H1 (cell line): ENCODE results near the gene SPINK5. TPM values are rescaled to one million over a fixed set of nuclear protein-coding genes. Genes with fewer than 3 reads are reported as not detected.

Experiments
- CTCF ChIA-PET: fragments of 300-600 bp; sonication (Branson Sonifier 250); formaldehyde crosslinking; loops from one replicate; lab custom pipeline; 2021; ENCODE audit not compliant: partially characterized antibody; lab: Charles Lee
- POLR2A ChIA-PET: fragments of 300-600 bp; sonication (Branson Sonifier 250); formaldehyde crosslinking; loops from one replicate; lab custom pipeline; 2021; ENCODE audit warnings: inconsistent platforms; ENCODE audit not compliant: partially characterized antibody; lab: Charles Lee
- DNase-seq, 2 experiments: peaks; one replicate each; pipeline versions ENCODE4 v3.0.0 to v3.0.0-alpha.2; 2010 to 2022; ENCODE audit warnings: low spot score in 2 of 2, low read depth in 1 of 2, mixed read lengths in 1 of 2
- FAIRE-seq: peaks from 2 replicates; lab custom pipeline; 2011; peaks lifted over from hg19 to GRCh38; lab: Jason Lieb, UNC
- H2AFZ ChIP-seq: 2 replicates; pipeline ENCODE4 v1.8.1; 2012; ENCODE audit warnings: low read length, inconsistent platforms
- H2AK5ac ChIP-seq: 2 replicates; pipeline ENCODE4 v1.6.1; 2013; ENCODE audit warnings: low read depth, low read length
- H2BK120ac ChIP-seq: replicated peaks from 2 replicates; pipeline ENCODE3; 2013; ENCODE audit warnings: low read depth, low read length, inconsistent platforms
- H2BK12ac ChIP-seq: 2 replicates; pipeline ENCODE4 v1.6.1; 2013; ENCODE audit warnings: low read depth, low read length
- H2BK15ac ChIP-seq: 2 replicates; pipeline ENCODE4 v1.6.1; 2013; ENCODE audit warnings: low read length
- H2BK20ac ChIP-seq: 2 replicates; pipeline ENCODE4 v1.6.1; 2013; ENCODE audit warnings: low read length
- H2BK5ac ChIP-seq: 2 replicates; pipeline ENCODE4 v1.6.1; 2013; ENCODE audit warnings: low read depth, low read length
- H3K14ac ChIP-seq: 2 replicates; pipeline ENCODE4 v1.6.1; 2013; ENCODE audit warnings: inconsistent platforms; ENCODE audit not compliant: insufficient read length
- H3K18ac ChIP-seq: 2 replicates; pipeline ENCODE4 v1.6.1; 2013; ENCODE audit warnings: low read length; ENCODE audit errors: extremely low read depth
- H3K23ac ChIP-seq: 2 replicates; pipeline ENCODE4 v1.6.1; 2013; ENCODE audit warnings: inconsistent platforms; ENCODE audit not compliant: insufficient read length
- H3K23me2 ChIP-seq: 2 replicates; pipeline ENCODE4 v1.6.1; 2013; ENCODE audit warnings: low read depth, low read length
- H3K27ac ChIP-seq: 2 replicates; pipeline ENCODE4 v1.6.1; 2011; ENCODE audit warnings: low read depth, low read length, inconsistent platforms
- H3K27me3 ChIP-seq, 4 experiments: replicated peaks in 1 of 4; 1 replicate in 1 of 4; 2 replicates in 3 of 4; pipeline versions ENCODE4 v1.6.1 to v1.8.1; 2011 to 2013; ENCODE audit warnings: low read length in 3 of 4, mild to moderate bottlenecking in 3 of 4, inconsistent platforms in 2 of 4, mixed read lengths in 2 of 4, moderate library complexity in 1 of 4; ENCODE audit not compliant: control insufficient read depth in 3 of 4, insufficient read depth in 3 of 4; ENCODE audit errors: extremely low read depth in 1 of 4
- H3K36me3 ChIP-seq, 4 experiments: 2 replicates each; pipeline versions ENCODE4 v1.6.1 to v1.8.1; 2011 to 2013; ENCODE audit warnings: mild to moderate bottlenecking in 4 of 4, low read length in 3 of 4, moderate library complexity in 2 of 4, control low read depth in 1 of 4, inconsistent platforms in 1 of 4; ENCODE audit not compliant: insufficient read depth in 4 of 4, control insufficient read depth in 2 of 4
- H3K4ac ChIP-seq: replicated peaks from 2 replicates; pipeline ENCODE3; 2013; ENCODE audit warnings: low read length, low read depth, mixed read lengths, inconsistent platforms; ENCODE audit not compliant: insufficient read length
- H3K4me1 ChIP-seq, 4 experiments: replicated peaks in 1 of 4; 1 replicate in 1 of 4; 2 replicates in 3 of 4; pipeline versions ENCODE4 v1.6.1 to v1.8.1; 2011 to 2013; ENCODE audit warnings: low read length in 3 of 4, inconsistent platforms in 2 of 4, mixed read lengths in 1 of 4; ENCODE audit not compliant: insufficient read depth in 4 of 4, control insufficient read depth in 3 of 4
- H3K4me2 ChIP-seq, 2 experiments: 2 replicates each; pipeline versions ENCODE4 v1.6.1 to v1.8.1; 2011 to 2013; ENCODE audit warnings: low read depth in 2 of 2, low read length in 2 of 2, control low read depth in 1 of 2, inconsistent platforms in 1 of 2, mild to moderate bottlenecking in 1 of 2; ENCODE audit not compliant: insufficient read depth in 1 of 2
- H3K4me3 ChIP-seq, 4 experiments: fragments of 200-600, 300-600 bp in 1 of 4; sonication (generic), shearing (Covaris generic), sonication (Bioruptor Twin) in 1 of 4; 2 replicates each; pipeline versions ENCODE4 v1.5.1 to v1.8.1; 2011 to 2016; ENCODE audit warnings: low read length in 4 of 4, low read depth in 3 of 4, control low read depth in 2 of 4, inconsistent platforms in 2 of 4, mild to moderate bottlenecking in 2 of 4, mixed read lengths in 1 of 4, moderate library complexity in 1 of 4; ENCODE audit not compliant: insufficient read depth in 2 of 4; ENCODE audit errors: extremely low read depth in 1 of 4
- H3K56ac ChIP-seq: replicated peaks from 2 replicates; pipeline ENCODE3; 2013; ENCODE audit warnings: low read depth, mild to moderate bottlenecking, mixed read lengths, low read length, inconsistent platforms; ENCODE audit not compliant: insufficient read length
- H3K79me1 ChIP-seq: 2 replicates; pipeline ENCODE4 v1.6.1; 2013; ENCODE audit warnings: low read depth, low read length, control low read depth
- H3K79me2 ChIP-seq, 2 experiments: 2 replicates each; pipeline versions ENCODE4 v1.6.1 to v1.8.1; 2012 to 2013; ENCODE audit warnings: low read length in 2 of 2, mild to moderate bottlenecking in 2 of 2, inconsistent platforms in 1 of 2; ENCODE audit not compliant: insufficient read depth in 2 of 2, control insufficient read depth in 1 of 2
- H3K9ac ChIP-seq, 4 experiments: replicated peaks in 1 of 4; 1 replicate in 1 of 4; 2 replicates in 3 of 4; pipeline versions ENCODE4 v1.6.1 to v1.8.1; 2011 to 2013; ENCODE audit warnings: low read depth in 3 of 4, low read length in 3 of 4, control low read depth in 2 of 4, mild to moderate bottlenecking in 2 of 4, moderate library complexity in 2 of 4, inconsistent platforms in 1 of 4; ENCODE audit errors: extremely low read depth in 1 of 4
- H3K9me3 ChIP-seq, 2 experiments: 2 replicates each; pipeline versions ENCODE4 v1.6.1 to v1.8.1; 2012 to 2013; ENCODE audit warnings: mild to moderate bottlenecking in 2 of 2, moderate library complexity in 2 of 2, control low read depth in 1 of 2, inconsistent platforms in 1 of 2, low read depth in 1 of 2, low read length in 1 of 2, mixed read lengths in 1 of 2; ENCODE audit not compliant: insufficient read depth in 2 of 2
- H4K20me1 ChIP-seq, 2 experiments: replicated peaks in 1 of 2; 2 replicates each; pipeline versions ENCODE3 to v1.8.1; 2011 to 2013; ENCODE audit warnings: inconsistent platforms in 2 of 2, low read length in 2 of 2, mild to moderate bottlenecking in 1 of 2; ENCODE audit not compliant: insufficient read depth in 2 of 2, control insufficient read depth in 1 of 2
- H4K5ac ChIP-seq: 2 replicates; pipeline ENCODE4 v1.6.1; 2013; ENCODE audit warnings: low read length, low read depth, mixed read lengths, inconsistent platforms; ENCODE audit not compliant: insufficient read length
- H4K8ac ChIP-seq: 2 replicates; pipeline ENCODE4 v1.8.0; 2013; ENCODE audit warnings: mild to moderate bottlenecking, moderate library complexity, low read length, inconsistent platforms; ENCODE audit not compliant: insufficient read depth; ENCODE audit errors: extremely low read depth
- H4K91ac ChIP-seq: replicated peaks from 2 replicates; pipeline ENCODE3; 2013; ENCODE audit warnings: low read length, mixed read lengths, inconsistent platforms; ENCODE audit not compliant: insufficient read length
- CBX5 ChIP-seq: fragments of 300-800, 300-1000 bp; sonication (generic); IDR thresholded peaks from 2 replicates; pipeline ENCODE4 v1.7.1; 2016; ENCODE audit warnings: antibody characterized with exemption, low read length, low read depth
- CBX8 ChIP-seq: fragments of 300-800, 300-1000 bp; sonication (generic); IDR thresholded peaks from 2 replicates; pipeline ENCODE4 v1.7.1; 2016; ENCODE audit warnings: low read depth, low read length, borderline replicate concordance
- CREB1 ChIP-seq: IDR thresholded peaks from 2 replicates; pipeline ENCODE4 v1.6.1; 2012; ENCODE audit warnings: inconsistent platforms
- CTCF ChIP-seq, 3 experiments: IDR thresholded peaks; 1 replicate in 2 of 3; 2 replicates in 1 of 3; pipeline versions ENCODE4 v1.5.1 to v1.6.1; 2011; ENCODE audit warnings: low read length in 3 of 3, mild to moderate bottlenecking in 3 of 3, inconsistent platforms in 2 of 3, low read depth in 1 of 3, moderate library complexity in 1 of 3; ENCODE audit not compliant: insufficient read depth in 1 of 3; ENCODE audit errors: control extremely low read depth in 1 of 3
- E2F6 ChIP-seq: IDR thresholded peaks from 2 replicates; pipeline ENCODE4 v1.6.1; 2012; ENCODE audit warnings: inconsistent platforms
- HDAC2 ChIP-seq, 2 experiments: fragments of 300-600 bp in 1 of 2; sonication (generic) in 1 of 2; IDR thresholded peaks; 2 replicates each; pipeline ENCODE4 v1.6.1; 2011 to 2012; ENCODE audit warnings: low read depth in 2 of 2, low read length in 2 of 2, mild to moderate bottlenecking in 2 of 2, moderate library complexity in 2 of 2, borderline replicate concordance in 1 of 2, inconsistent platforms in 1 of 2
- POLR2AphosphoS5 ChIP-seq: IDR thresholded peaks from 2 replicates; pipeline ENCODE4 v1.6.1; 2011; ENCODE audit warnings: low read depth, low read length
- RFX5 ChIP-seq: IDR thresholded peaks from 2 replicates; pipeline ENCODE4 v1.6.1; 2011; ENCODE audit warnings: low read depth, low read length, improper control_type of control experiment, borderline replicate concordance
- SP2 ChIP-seq: IDR thresholded peaks from 2 replicates; pipeline ENCODE4 v1.6.1; 2012; ENCODE audit warnings: mild to moderate bottlenecking, low read length, inconsistent platforms
- SP4 ChIP-seq: IDR thresholded peaks from 2 replicates; pipeline ENCODE4 v1.6.1; 2012; ENCODE audit warnings: low read length, inconsistent platforms
- ZNF274 ChIP-seq: IDR thresholded peaks from 2 replicates; pipeline ENCODE4 v1.7.0; 2012; ENCODE audit warnings: low read length, borderline replicate concordance; ENCODE audit errors: extremely low read depth
- WGBS, 2 experiments: shearing (Covaris generic) in 1 of 2; methylation state at CpG; one replicate each; pipeline versions ENCODE4 v1.1.6 to v1.1.7; 2013 to 2015; ENCODE audit warnings: low lambda C conversion rate in 2 of 2, mixed read lengths in 2 of 2, inconsistent platforms in 1 of 2, low coverage in 1 of 2, missing lambda C conversion rate in 1 of 2; ENCODE audit not compliant: insufficient replicate concordance in 2 of 2, insufficient coverage in 1 of 2, insufficient read length in 1 of 2; ENCODE audit errors: extremely low coverage in 1 of 2, missing lambda C conversion rate in 1 of 2; 5-methylcytosine and 5-hydroxymethylcytosine counted together
- polyA plus RNA-seq, 7 experiments: library from polyadenylated mRNA; depleted of rRNA in 3 of 7; stranded (reverse) in 5 of 7; unstranded in 2 of 7; fragments of >200 nt in 5 of 7; fragments of 200-250 nt in 2 of 7; gene quantifications; 1 replicate in 5 of 7; 2 replicates in 1 of 7; 4 replicates in 1 of 7; pipeline versions ENCODE4 v1.2.1 to v1.2.3, GENCODE V29; 2011 to 2013; ENCODE audit warnings: missing spikeins in 2 of 7, mixed read lengths in 2 of 7
- total RNA-seq: library from RNA; stranded (reverse); fragmentation: NEBNext Ultra II Directional; extraction: Animal tissue kit (Norgen Biotek cat#: 25700); gene quantifications from 2 replicates; pipeline ENCODE4 v1.2.1, GENCODE V29; 2021

Gene SPINK5
- total and polyA plus RNA-seq, 2 of the 8 experiments (the other 6 are each of a cell fraction or from before 2014, with no cell fraction given), result 1.4 to 2.2 TPM

- WGBS, 2 experiments, result 88% methylated on average over 1 of the region's 1 CpG; no CpG with 5 or more reads in 1 of the 2 experiments
- Histone ChIP-seq H4K5ac (no peak overlapping the region), H3K4me1 (no peaks in the 10 kb centered on the region), H4K20me1 (no peaks in the 10 kb centered on the region), H2BK20ac (no peak overlapping the region), H3K14ac (no peak overlapping the region), H4K8ac (no peak overlapping the region), H3K4me2 (no peak overlapping the region), H3K4ac (no peak overlapping the region), H3K36me3 (no peaks in the 10 kb centered on the region), H2AK5ac (no peak overlapping the region), H3K23me2 (no peaks in the 10 kb centered on the region; the same call in 1 of the 2 replicates), H2BK5ac (no peak overlapping the region), H3K4me3 (no peak overlapping the region), H2BK120ac (no peak overlapping the region), H4K91ac (no peak overlapping the region), H2AFZ (no peak overlapping the region), H3K79me2 (no peaks in the 10 kb centered on the region), H3K79me1 (no peaks in the 10 kb centered on the region), H3K56ac (no peak overlapping the region), H3K18ac (no peak overlapping the region), H3K27ac (no peak overlapping the region), H3K9ac (no peak overlapping the region), H2BK12ac (no peak overlapping the region), H3K27me3 (peaks cover 0 to under 1% (median 0%) of the 10 kb centered on the region in 4 experiments; a peak in 1 of 7 replicates), H2BK15ac (no peak overlapping the region), H3K9me3 (no peaks in the 10 kb centered on the region), H3K23ac (no peak overlapping the region)
- CTCF ChIA-PET, result interaction anchor here (1.4 kb wide), 1 partner anchor 575 kb away, joined by 3 read pairs; no protein-coding TSS in a partner anchor
- no peak for FAIRE-seq
- POLR2A ChIA-PET, result no interaction called here
- no peak for DNase-seq
- TF ChIP-seq RFX5 (no peak), CBX5 (no peak), CREB1 (no peak), ZNF274 (no peak), E2F6 (no peak), HDAC2 (IDR thresholded peaks at IDR 0.05; ENCODE audit: borderline replicate concordance in 1 of 2, low read depth in 2 of 2, low read length in 2 of 2) (no peak), CBX8 (no peak), POLR2AphosphoS5 (no peak), SP4 (no peak), SP2 (no peak), CTCF (IDR thresholded peaks at IDR 0.05; ENCODE audit: control extremely low read depth in 1 of 3, insufficient read depth in 1 of 3, low read depth in 1 of 3, low read length in 3 of 3) (no peak)
Observed at GRCh38 chr5:148156609-148157008, 92.8 kb downstream of the SPINK5 start.
